Erythroblast (primary cell): ENCODE data around the gene DNAI2.

Experiments used
- DNase-seq, 2 experiments: peaks; one replicate each; lab custom pipeline; 2025; lab: John Stamatoyannopoulos, UW
- GATA1 ChIP-seq: IDR thresholded peaks from 2 replicates; pipeline ENCODE4 v1.6.1; 2011; ENCODE audit warnings: low read depth, mild to moderate bottlenecking, control low read depth, low read length, moderate library complexity
- POLR2A ChIP-seq: IDR thresholded peaks from 2 replicates; pipeline ENCODE4 v1.6.1; 2011; ENCODE audit warnings: mild to moderate bottlenecking, low read length

DNAI2 gene

GRCh38 chr17:74295625-74296547, 21.9 kb downstream of the DNAI2 start:
- TF ChIP-seq POLR2A, result peak; percentile 46
- TF ChIP-seq GATA1, result no peak
- DNase-seq, result peak; percentile 91 to 93

DNA sequence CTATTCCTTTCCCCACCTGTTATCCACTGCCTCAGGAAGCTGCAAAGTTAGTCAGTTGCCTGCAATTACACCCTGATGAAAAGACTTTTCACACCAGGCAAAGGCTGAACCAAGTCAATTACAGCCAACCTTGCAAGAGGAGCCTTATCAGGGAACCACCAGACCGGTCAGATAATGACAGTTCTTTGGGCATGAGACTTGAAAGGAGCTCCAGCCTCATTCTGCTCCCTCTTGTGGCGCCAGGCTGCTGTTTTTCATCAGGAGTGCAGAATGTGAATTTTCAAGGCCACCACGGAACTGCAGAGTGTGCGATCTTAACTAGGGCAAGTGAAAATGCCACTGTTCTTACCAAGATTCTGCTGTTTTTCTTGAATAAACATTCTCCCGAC, 22.5 kb downstream of the DNAI2 start:
- TF ChIP-seq GATA1 (peak; percentile 69), POLR2A (no peak)
- DNase-seq, result peak; percentile 97 to 99

- DNase-seq, result no peak
These were observed 23.9 kb downstream of the DNAI2 start for GRCh38 chr17:74297941-74298340.

GRCh38 chr17:74298778-74299177, 24.7 kb downstream of the DNAI2 start:
- TF ChIP-seq GATA1, result no peak
- TF ChIP-seq POLR2A, result no peak
- no peak for DNase-seq

More at GRCh38 chr17:74297941-74298340, 23.9 kb downstream of the DNAI2 start:
- no peak for TF ChIP-seq POLR2A
- TF ChIP-seq GATA1, result no peak

DNA sequence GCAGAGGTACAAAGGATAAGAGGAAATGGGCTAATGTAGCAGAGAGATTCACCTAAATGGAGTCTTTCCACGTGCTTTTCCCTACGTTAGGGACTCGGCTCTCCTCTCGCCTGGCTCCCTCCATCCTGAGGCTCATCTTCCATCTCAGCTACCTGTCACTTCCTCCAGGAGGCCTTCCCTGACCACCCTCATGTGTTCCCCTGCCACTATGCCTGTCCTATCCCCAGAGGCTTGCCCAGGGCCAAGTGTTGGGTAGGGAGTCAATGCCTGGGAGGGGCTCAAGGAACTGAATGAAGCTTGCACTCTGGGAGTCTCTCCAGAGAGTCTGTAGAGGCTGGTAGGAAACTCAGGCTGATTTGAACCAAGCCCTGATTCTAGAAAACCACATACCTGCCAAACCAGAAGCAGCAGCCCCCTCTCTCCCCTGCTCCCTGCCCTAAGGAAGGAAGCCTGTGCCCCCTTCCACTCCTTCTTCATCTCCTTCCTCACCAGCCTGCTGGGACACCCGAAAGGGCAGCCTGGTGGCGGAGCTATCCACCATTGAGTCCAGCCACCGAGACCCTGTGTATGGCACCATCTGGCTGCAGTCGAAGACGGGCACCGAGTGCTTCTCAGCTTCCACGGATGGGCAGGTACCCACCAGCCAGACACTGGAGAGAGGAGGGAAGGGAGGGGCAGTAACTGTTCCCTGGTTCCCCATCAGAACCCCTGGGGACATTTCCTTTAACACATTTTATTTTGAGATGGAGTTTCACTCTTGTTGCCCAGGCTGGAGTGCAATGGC, 25.4 kb downstream of the DNAI2 start:
- no peak for TF ChIP-seq GATA1
- TF ChIP-seq POLR2A, result no peak
- no peak for DNase-seq

DNA sequence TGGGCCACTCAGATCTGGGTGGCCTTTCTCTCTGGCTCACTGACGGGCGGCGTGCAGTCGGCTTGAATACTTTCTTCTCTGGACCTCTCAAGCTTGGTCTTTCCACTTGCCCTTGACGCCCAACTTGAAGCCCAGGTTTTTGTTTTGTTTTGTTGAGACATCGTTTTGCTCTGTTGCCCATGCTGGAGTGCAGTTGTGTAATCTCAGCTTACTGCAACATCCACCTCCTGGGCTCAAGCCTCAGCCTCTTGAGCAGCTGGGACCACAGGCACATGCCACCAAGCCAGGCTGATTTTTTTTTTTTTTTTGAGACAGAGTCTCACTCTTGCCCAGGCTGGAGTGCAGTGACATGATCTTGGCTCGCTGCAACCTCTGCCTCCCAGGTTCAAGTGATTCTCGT, 29.3 kb downstream of the DNAI2 start:
- no peak for DNase-seq
- no peak for TF ChIP-seq GATA1

- no peak for TF ChIP-seq GATA1
- TF ChIP-seq POLR2A, result no peak
These were observed 30.1 kb downstream of the DNAI2 start for GRCh38 chr17:74304184-74304583.

GRCh38 chr17:74305865-74306654, 32.0 kb downstream of the DNAI2 start:
- peak in 1 of 2 experiments; percentile 7 for DNase-seq
- TF ChIP-seq POLR2A (no peak), GATA1 (no peak)

More at GRCh38 chr17:74304184-74304583, 30.1 kb downstream of the DNAI2 start:
- DNase-seq, result no peak

DNA sequence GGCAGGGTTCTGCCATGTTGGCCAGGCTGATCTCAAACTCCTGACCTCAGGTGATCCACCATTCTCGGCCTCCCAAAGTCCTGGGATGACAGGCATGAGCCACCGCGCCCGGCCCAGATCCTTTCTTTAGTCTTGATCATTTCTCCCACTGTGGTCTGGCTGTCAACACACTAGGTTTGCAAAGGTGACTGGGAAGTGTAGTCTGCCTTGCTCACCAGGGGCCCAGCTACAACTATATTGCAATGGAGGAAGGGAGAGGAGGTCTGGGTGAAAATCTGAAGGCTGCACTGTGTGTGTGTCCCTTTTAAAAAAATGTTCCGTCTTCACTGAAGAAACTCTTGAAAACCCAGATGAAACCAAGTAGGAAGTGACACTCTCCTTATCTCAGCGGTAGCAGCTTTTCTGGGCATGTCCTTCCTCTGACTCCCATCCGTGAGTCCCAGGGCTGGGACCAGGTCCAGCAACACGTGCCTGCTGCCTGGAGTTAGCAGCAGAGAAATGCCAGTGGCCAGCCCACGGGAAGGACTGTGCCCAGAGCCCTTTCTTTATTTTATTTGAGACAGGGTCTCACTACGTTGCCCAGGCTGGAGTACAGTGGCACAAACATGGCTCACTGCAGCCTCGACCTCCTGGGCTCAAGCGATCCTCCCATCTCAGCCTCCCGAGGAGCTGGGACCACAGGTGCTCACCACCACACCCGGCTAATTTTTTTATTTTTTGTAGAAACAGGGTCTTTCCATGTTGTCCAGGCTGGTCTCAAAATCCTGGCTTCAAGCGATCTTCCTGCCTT, 34.1 kb downstream of the DNAI2 start:
- TF ChIP-seq GATA1 (no peak), POLR2A (no peak)
- DNase-seq, result peak; percentile 19 to 24

GRCh38 chr17:74309902-74310301, 35.9 kb downstream of the DNAI2 start:
- no peak for TF ChIP-seq POLR2A
- TF ChIP-seq GATA1, result no peak
- no peak for DNase-seq

DNA sequence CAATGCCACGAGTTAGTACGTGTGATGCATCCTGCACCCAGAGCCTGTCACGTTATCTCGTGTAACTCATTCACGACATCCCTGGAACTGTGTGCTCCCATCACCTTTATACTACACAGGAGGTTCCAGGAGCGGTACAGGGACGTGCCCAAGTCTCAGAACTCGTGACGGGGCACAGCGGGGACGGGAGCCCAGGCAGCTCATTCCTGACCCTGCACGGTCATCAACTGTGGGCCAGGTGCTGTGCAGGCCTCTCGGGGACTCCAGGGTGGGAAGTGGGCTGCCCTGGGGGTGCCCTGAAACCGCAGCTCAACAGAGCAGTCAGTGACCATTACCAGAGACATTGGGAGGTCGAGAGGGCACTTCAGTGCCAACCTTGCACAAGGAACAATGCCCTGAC, 40.8 kb downstream of the DNAI2 start:
- DNase-seq, result no peak
- TF ChIP-seq GATA1, result no peak
- TF ChIP-seq POLR2A, result no peak

- DNase-seq, result no peak
- no peak for TF ChIP-seq GATA1
- TF ChIP-seq POLR2A, result no peak
These were observed 42.2 kb downstream of the DNAI2 start for GRCh38 chr17:74316220-74316619.
